ENCODE measurements around the gene NABP1.

- no peak for TF ChIP-seq CTCF (conservative IDR thresholded peaks at IDR 0.05)
- no peak for TF ChIP-seq ZFX (IDR thresholded peaks at IDR 0.05)
Measured at GRCh38 chr2:191701029-191701428, 23.1 kb downstream of the NABP1 start.

Data from C4-2B (cell line).